ENCODE data around the gene TGFBR2.

DNA sequence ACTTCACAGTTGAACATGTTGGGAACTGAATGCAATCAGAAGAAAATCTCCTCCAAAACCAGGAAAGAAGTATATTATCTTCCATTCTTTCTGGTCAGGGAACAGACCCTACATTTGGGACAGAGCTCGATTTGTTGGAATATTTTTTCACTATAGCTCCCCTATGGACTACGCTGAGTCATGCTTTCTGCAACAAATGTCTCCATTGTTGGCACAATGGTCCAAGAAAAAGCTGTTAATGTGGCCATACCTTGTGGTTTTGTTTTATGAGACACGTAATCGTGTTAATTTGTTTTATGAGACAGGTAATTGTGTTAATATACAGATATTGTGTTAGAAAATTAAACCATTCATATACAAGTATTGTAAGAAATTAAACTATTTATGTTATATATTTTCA lies 101.4 kb downstream of the TGFBR2 start:
- no peak for TF ChIP-seq ZNF692 (tag by site-specific recombination; IDR thresholded peaks at IDR 0.05)
- no peak for TF ChIP-seq CTCF (tag by site-specific recombination; IDR thresholded peaks at IDR 0.05)
- TF ChIP-seq ZNF670 (tag by site-specific recombination; IDR thresholded peaks at IDR 0.05; ENCODE audit: low read depth) = no peak
- no peak for TF ChIP-seq ZNF10 (tag by site-specific recombination; IDR thresholded peaks at IDR 0.05)
- TF ChIP-seq ZNF112 (tag by site-specific recombination; IDR thresholded peaks at IDR 0.05) = no peak

Measured in HEK293 (cell line).